Measurements from ENCODE around the gene ABRACL. TPM values are rescaled to one million over a fixed set of nuclear protein-coding genes. Genes with fewer than 3 reads are reported as not detected.
"Not testable (repeated sequence)": the region's sequence is repeated elsewhere in the genome, so short reads cannot be mapped to it uniquely, and the experiment has no call there.

The ABRACL gene
- total RNA-seq, 2 donors from 2014 or later = 8.0 to 10.2 TPM

- H3K4me3 ChIP-seq = peak overlapping the region; percentile 71 to 87
- no peaks in the 10 kb centered on the region for H3K9me3 ChIP-seq
- H3K4me1 ChIP-seq = peaks cover 0 to 47% of the 10 kb centered on the region in 2 donors
- DNase-seq (ENCODE audit: low spot score) = no peak
- TF ChIP-seq, protein P1, sequence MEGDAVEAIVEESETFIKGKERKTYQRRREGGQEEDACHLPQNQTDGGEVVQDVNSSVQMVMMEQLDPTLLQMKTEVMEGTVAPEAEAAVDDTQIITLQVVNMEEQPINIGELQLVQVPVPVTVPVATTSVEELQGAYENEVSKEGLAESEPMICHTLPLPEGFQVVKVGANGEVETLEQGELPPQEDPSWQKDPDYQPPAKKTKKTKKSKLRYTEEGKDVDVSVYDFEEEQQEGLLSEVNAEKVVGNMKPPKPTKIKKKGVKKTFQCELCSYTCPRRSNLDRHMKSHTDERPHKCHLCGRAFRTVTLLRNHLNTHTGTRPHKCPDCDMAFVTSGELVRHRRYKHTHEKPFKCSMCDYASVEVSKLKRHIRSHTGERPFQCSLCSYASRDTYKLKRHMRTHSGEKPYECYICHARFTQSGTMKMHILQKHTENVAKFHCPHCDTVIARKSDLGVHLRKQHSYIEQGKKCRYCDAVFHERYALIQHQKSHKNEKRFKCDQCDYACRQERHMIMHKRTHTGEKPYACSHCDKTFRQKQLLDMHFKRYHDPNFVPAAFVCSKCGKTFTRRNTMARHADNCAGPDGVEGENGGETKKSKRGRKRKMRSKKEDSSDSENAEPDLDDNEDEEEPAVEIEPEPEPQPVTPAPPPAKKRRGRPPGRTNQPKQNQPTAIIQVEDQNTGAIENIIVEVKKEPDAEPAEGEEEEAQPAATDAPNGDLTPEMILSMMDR (IDR thresholded peaks at IDR 0.05) = no peak
- peak overlapping the region; percentile 87 to 94 for H3K27ac ChIP-seq
- H3K27me3 ChIP-seq = no peaks in the 10 kb centered on the region
- H3K36me3 ChIP-seq = no peaks in the 10 kb centered on the region
These were observed 41.4 kb upstream of the ABRACL start for GRCh38 chr6:138987080-138987642.

- Histone ChIP-seq H3K9me3 (no peaks in the 10 kb centered on the region), H3K4me3 (peak within 1 kb of the TSS; percentile 71 to 87), H3K36me3 (no peaks in the 10 kb centered on the region), H3K4me1 (peaks cover 0 to 40% of the 10 kb centered on the region in 2 donors), H3K27ac (peak within 1 kb of the TSS; percentile 87 to 94), H3K27me3 (no peaks in the 10 kb centered on the region)
- DNase-seq (ENCODE audit: low spot score) = peak; percentile 92
- TF ChIP-seq, protein P1 (IDR thresholded peaks at IDR 0.05) = peak; percentile 99
These were observed 40.7 kb upstream of the ABRACL start, which contains the start of gene REPS1 for GRCh38 chr6:138987643-138988468. Gene REPS1 (minus strand): TSS chr6:138988253. CDS start chr6:138987682, 571 bp downstream.

GRCh38 chr6:138988469-138988834, 40.1 kb upstream of the ABRACL start:
- TF ChIP-seq, protein P1 (IDR thresholded peaks at IDR 0.05) = peak in 1 of 2 donors; percentile 45
- no peak for DNase-seq (ENCODE audit: low spot score)
- Histone ChIP-seq H3K27ac (peak overlapping the region; percentile 87 to 94), H3K27me3 (no peaks in the 10 kb centered on the region), H3K9me3 (no peaks in the 10 kb centered on the region), H3K36me3 (no peaks in the 10 kb centered on the region), H3K4me3 (peak overlapping the region; percentile 71 to 87), H3K4me1 (peaks cover 0 to 34% of the 10 kb centered on the region in 2 donors)

GRCh38 chr6:138989098-138989983, 39.2 kb upstream of the ABRACL start:
- H3K27me3 ChIP-seq = no peaks in the 10 kb centered on the region
- no peak overlapping the region for H3K27ac ChIP-seq
- TF ChIP-seq, protein P1 (IDR thresholded peaks at IDR 0.05) = no peak
- H3K4me3 ChIP-seq = no peak overlapping the region
- DNase-seq (ENCODE audit: low spot score) = no peak
- H3K9me3 ChIP-seq = no peaks in the 10 kb centered on the region
- no peaks in the 10 kb centered on the region for H3K36me3 ChIP-seq
- peaks cover 0 to 25% of the 10 kb centered on the region in 2 donors for H3K4me1 ChIP-seq

GRCh38 chr6:138991206-138991605, 37.3 kb upstream of the ABRACL start:
- no peak overlapping the region for H3K4me3 ChIP-seq
- H3K4me1 ChIP-seq = peaks cover 0 to 6% of the 10 kb centered on the region in 2 donors
- H3K36me3 ChIP-seq = no peaks in the 10 kb centered on the region
- H3K27me3 ChIP-seq = no peaks in the 10 kb centered on the region
- TF ChIP-seq, protein P1 (IDR thresholded peaks at IDR 0.05) = no peak
- H3K27ac ChIP-seq = no peak overlapping the region
- DNase-seq (ENCODE audit: low spot score) = no peak
- H3K9me3 ChIP-seq = no peaks in the 10 kb centered on the region

GRCh38 chr6:138992965-138993364, 35.6 kb upstream of the ABRACL start:
- H3K36me3 ChIP-seq; H3K27ac ChIP-seq; H3K4me1 ChIP-seq; H3K9me3 ChIP-seq; H3K27me3 ChIP-seq; H3K4me3 ChIP-seq; DNase-seq (ENCODE audit: low spot score): not testable (repeated sequence)

DNA sequence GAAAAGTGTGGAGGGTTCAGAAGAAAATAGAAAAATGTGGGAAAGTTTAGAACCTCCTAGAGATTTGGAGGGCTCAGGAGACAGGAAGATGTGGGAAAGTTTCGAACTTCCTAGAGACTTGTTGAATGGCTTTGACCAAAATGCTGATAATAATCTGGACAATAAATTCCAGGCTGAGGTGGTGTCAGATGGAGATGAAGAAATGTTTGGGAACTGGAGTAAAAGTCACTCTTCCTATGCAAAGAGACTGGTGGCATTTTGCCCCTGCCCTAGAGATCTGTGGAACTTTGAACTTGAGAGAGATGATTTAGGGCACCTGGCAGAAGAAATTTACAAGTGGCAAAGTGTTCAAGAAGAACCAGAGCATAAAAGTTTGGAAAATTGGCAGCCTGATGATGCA, 35.1 kb upstream of the ABRACL start:
- DNase-seq (ENCODE audit: low spot score); H3K36me3 ChIP-seq; H3K27ac ChIP-seq; H3K4me1 ChIP-seq; H3K4me3 ChIP-seq; H3K9me3 ChIP-seq; H3K27me3 ChIP-seq: not testable (repeated sequence)
